Measurements from ENCODE around the gene CCR3.

CCR3 gene

DNA sequence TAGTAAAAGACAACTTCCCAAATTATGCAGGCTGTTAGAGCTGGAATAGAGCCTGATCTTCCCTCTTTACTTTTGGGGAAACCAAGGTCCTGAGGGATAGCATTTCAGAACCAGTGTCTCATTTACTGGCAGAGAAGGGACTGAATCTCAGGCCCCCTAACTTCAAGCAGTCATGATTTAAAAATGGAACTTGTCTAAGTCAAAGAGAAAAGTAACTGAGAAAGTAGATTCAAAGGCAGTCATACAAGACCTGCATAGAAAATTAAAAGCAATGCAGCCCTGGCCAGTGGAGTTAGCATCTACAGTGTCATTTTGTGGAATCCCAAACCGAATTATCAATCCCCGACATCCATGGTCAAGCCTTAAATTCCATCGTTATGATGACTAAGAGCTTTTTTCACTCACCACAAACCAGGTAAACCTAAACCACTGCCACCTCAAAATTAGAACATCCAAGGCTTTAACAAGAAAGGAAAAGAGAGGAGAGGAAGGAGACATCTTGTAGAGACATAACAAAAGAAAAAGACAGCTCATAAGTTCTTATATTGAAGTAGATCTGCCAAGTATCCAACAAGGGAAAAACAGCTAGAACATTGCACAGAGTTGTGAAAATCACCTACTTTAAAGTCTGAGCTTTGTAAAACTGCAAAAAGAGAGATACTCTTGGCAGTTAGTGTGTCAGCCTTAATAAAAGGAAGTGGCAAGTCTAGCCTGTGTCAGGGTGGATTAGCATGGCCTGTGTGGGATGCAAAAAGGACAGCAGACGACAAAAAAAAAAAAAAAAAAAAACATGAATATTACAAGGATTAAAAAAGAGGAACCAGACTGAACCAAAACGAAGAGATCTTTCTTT lies 57.6 kb downstream of the CCR3 start:
- DNase-seq, result no peak

DNA sequence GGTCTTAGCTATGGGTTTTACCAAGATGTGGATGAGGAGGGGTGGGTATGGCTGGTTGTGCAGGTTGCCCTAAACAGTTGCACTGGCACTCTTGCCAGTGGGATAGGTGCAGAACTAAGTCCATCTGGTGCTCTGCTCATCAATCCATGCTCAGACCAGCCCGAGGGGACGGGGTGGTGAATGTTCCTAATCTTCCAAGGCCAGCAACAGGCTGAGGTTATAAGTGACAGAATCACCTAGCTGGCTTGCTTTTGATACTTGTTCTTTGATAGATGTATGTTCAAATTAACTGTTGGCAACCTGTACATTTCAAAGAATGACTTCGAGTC lies 58.2 kb downstream of the CCR3 start:
- DNase-seq, result no peak

GRCh38 chr3:46301122-46301835 lies 59.0 kb downstream of the CCR3 start:
- no peak for DNase-seq

DNA sequence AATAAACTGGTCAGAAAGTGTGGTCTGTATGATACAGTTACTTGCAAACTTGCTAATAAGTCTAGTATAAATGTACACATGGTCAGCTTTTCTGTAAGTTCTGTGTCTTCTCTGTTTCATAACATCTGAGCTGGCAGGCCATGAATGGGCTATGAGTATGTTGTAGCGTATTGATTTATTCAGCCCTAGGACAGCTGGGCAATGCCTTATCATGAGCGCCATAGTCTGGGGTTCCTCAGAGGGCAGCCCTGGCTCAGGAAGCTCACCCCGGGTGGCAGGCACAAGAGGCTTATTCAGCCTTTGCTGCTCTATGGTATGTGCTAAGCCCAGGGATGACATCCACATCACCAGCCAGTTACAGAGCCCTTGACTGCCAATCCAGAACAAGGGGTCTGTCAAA lies 61.0 kb downstream of the CCR3 start:
- DNase-seq, result no peak

GRCh38 chr3:46304739-46305138 lies 62.5 kb downstream of the CCR3 start:
- DNase-seq, result no peak

- DNase-seq, result no peak
Measured at GRCh38 chr3:46312991-46313390, 70.7 kb downstream of the CCR3 start.

DNA sequence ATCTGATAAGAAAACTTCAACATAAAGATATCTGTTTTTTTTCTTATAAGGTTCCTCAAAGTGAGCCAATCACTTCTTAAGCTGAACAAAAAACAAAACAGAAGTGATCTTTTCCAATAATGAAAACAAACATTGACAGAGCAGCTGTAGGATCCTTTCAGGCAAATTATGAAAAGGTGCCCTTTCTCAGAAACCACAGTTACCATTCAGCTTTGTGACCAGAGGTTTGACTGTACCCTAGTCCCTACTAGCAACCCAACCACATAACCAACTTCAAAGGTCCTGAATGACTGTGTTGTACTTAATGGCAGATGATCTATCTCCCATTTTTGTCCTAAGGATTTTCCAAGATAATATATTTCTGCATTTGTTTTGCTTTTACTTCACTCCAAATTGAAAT lies 72.3 kb downstream of the CCR3 start:
- no peak for DNase-seq

DNA sequence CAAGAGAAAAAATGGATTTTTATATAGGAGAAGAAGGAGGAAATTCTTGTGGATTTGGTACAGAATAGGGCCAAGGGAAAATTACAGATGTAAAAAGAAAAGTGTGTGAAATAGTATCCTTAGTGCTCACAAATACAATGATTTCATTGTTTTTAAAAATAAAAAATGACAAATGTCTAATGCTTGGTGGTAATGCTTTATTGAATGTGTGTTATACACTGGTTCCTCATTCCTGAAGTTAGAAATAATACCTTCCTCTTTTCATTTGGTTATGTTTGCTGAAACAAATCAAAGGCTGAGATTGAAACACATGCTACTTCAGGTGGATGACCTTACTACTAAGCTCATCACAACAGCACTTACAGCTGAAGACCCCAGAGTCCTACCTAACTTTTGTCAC lies 73.9 kb downstream of the CCR3 start:
- DNase-seq, result no peak
